ENCODE results near the gene ARFGEF3.

- TF ChIP-seq CTCF (IDR thresholded peaks at IDR 0.05) = no peak
- no peak for TF ChIP-seq EP300 (IDR thresholded peaks at IDR 0.05)
- TF ChIP-seq POLR2AphosphoS5 (IDR thresholded peaks at IDR 0.05) = no peak
- TF ChIP-seq POLR2A (IDR thresholded peaks at IDR 0.05; ENCODE audit: low read depth) = no peak
Observed at GRCh38 chr6:138258991-138259390, 97.3 kb downstream of the ARFGEF3 start.
